ENCODE measurements around the gene TMEM271. TPM values are rescaled to one million over a fixed set of nuclear protein-coding genes. Genes with fewer than 3 reads are reported as not detected.

The TMEM271 gene
- total and polyA plus RNA-seq, 4 donors = not detected

GRCh38 chr4:612052-612748, 36.1 kb upstream of the TMEM271 start:
- no peak overlapping the region for H3K9ac ChIP-seq (ENCODE audit: low read depth in 1 of 2, low read length in 2 of 2)
- 79% methylated on average over 22 of the region's 22 CpGs for WGBS
- no peak for TF ChIP-seq SP1 (IDR thresholded peaks at IDR 0.05)
- no peak for TF ChIP-seq EGR1 (IDR thresholded peaks at IDR 0.05; ENCODE audit: low read depth in 2 of 2)
- TF ChIP-seq, protein P1, sequence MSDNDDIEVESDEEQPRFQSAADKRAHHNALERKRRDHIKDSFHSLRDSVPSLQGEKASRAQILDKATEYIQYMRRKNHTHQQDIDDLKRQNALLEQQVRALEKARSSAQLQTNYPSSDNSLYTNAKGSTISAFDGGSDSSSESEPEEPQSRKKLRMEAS (IDR thresholded peaks at IDR 0.05) = no peak
- TF ChIP-seq NR2F2 (IDR thresholded peaks at IDR 0.05) = no peak
- TF ChIP-seq, protein P2, sequence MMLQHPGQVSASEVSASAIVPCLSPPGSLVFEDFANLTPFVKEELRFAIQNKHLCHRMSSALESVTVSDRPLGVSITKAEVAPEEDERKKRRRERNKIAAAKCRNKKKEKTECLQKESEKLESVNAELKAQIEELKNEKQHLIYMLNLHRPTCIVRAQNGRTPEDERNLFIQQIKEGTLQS (IDR thresholded peaks at IDR 0.05) = no peak
- H3K27me3 ChIP-seq (ENCODE audit: control insufficient read depth in 4 of 4, insufficient read depth in 4 of 4, low read length in 3 of 4) = peaks cover 0 to 4% (median 0%) of the 10 kb centered on the region in 4 donors
- H3K4me3 ChIP-seq (ENCODE audit: low read depth in 1 of 3, low read length in 3 of 3) = no peak overlapping the region
- DNase-seq (ENCODE audit: low spot score) = no peak
- H3K9me3 ChIP-seq (ENCODE audit: control insufficient read depth in 4 of 4, low read length in 3 of 4) = no peaks in the 10 kb centered on the region
- no peaks in the 10 kb centered on the region for H3K4me1 ChIP-seq (ENCODE audit: control insufficient read depth in 4 of 4, insufficient read depth in 4 of 4, low read length in 3 of 4)
- H3K27ac ChIP-seq (ENCODE audit: low read depth in 1 of 2, low read length in 2 of 2) = no peak overlapping the region
- H3K36me3 ChIP-seq (ENCODE audit: control insufficient read depth in 4 of 4, insufficient read depth in 3 of 4, low read depth in 1 of 4, low read length in 3 of 4) = no peaks in the 10 kb centered on the region

DNA sequence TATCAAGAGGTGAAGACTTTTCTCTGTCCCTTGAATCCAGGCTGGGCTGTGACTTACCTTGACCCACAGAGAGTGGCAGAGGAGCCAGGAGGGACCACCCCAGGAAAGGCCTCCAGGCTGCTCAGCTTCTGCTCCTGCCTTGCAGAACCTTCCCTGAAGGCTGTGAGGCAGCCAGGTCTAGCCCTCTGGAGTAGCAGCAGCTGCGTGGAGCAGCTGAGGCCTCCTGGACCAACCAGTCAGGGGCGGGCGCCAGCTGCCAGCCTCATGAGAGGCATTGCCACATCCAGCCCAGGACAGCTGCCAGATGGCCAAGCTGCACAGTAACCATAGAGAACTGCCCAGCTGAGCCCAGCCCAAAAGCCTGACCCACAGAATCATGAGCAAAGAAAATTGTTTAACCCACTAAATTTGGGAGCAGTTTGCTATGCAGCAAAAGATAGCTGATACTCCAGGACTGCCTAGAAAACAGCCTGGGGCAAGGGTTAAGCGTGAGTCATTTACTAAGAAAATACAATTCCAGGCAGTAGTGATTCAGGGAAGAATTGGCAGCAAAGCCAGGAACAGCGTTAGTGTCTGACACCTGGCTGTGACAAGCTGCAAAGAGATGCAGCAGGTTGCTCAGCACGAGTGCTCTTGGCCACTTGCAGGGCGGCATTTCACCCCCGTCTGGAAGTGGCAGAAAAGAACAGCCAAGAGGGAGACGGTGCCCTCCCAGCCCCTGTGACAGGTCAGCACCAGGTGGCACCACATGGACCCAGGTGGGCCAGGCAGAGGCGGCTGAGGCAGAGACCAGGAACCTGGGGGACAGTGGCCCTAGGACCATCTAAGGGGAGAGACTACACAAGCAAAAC, 34.5 kb upstream of the TMEM271 start:
- Histone ChIP-seq H3K27me3 (ENCODE audit: control insufficient read depth in 4 of 4, insufficient read depth in 4 of 4, low read length in 3 of 4) (peaks cover 0 to 6% (median 0%) of the 10 kb centered on the region in 4 donors), H3K36me3 (ENCODE audit: control insufficient read depth in 4 of 4, insufficient read depth in 3 of 4, low read depth in 1 of 4, low read length in 3 of 4) (no peaks in the 10 kb centered on the region), H3K4me3 (ENCODE audit: low read depth in 1 of 3, low read length in 3 of 3) (no peak overlapping the region), H3K9me3 (ENCODE audit: control insufficient read depth in 4 of 4, low read length in 3 of 4) (no peaks in the 10 kb centered on the region), H3K9ac (ENCODE audit: low read depth in 1 of 2, low read length in 2 of 2) (no peak overlapping the region), H3K4me1 (ENCODE audit: control insufficient read depth in 4 of 4, insufficient read depth in 4 of 4, low read length in 3 of 4) (no peaks in the 10 kb centered on the region), H3K27ac (ENCODE audit: low read depth in 1 of 2, low read length in 2 of 2) (no peak overlapping the region)
- 57% methylated on average over 10 of the region's 10 CpGs for WGBS
- TF ChIP-seq FOXA1 (IDR thresholded peaks at IDR 0.05) = no peak
- TF ChIP-seq CTCF (IDR thresholded peaks at IDR 0.05; ENCODE audit: low read depth, low read length, missing input control) = no peak
- TF ChIP-seq, protein P3, sequence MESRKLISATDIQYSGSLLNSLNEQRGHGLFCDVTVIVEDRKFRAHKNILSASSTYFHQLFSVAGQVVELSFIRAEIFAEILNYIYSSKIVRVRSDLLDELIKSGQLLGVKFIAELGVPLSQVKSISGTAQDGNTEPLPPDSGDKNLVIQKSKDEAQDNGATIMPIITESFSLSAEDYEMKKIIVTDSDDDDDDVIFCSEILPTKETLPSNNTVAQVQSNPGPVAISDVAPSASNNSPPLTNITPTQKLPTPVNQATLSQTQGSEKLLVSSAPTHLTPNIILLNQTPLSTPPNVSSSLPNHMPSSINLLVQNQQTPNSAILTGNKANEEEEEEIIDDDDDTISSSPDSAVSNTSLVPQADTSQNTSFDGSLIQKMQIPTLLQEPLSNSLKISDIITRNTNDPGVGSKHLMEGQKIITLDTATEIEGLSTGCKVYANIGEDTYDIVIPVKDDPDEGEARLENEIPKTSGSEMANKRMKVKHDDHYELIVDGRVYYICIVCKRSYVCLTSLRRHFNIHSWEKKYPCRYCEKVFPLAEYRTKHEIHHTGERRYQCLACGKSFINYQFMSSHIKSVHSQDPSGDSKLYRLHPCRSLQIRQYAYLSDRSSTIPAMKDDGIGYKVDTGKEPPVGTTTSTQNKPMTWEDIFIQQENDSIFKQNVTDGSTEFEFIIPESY (IDR thresholded peaks at IDR 0.05) = no peak
- TF ChIP-seq FOXA2 (IDR thresholded peaks at IDR 0.05) = no peak
- no peak for TF ChIP-seq TAF1 (conservative IDR thresholded peaks at IDR 0.05)
- no peak for TF ChIP-seq JUND (IDR thresholded peaks at IDR 0.05)
- TF ChIP-seq, protein P4, sequence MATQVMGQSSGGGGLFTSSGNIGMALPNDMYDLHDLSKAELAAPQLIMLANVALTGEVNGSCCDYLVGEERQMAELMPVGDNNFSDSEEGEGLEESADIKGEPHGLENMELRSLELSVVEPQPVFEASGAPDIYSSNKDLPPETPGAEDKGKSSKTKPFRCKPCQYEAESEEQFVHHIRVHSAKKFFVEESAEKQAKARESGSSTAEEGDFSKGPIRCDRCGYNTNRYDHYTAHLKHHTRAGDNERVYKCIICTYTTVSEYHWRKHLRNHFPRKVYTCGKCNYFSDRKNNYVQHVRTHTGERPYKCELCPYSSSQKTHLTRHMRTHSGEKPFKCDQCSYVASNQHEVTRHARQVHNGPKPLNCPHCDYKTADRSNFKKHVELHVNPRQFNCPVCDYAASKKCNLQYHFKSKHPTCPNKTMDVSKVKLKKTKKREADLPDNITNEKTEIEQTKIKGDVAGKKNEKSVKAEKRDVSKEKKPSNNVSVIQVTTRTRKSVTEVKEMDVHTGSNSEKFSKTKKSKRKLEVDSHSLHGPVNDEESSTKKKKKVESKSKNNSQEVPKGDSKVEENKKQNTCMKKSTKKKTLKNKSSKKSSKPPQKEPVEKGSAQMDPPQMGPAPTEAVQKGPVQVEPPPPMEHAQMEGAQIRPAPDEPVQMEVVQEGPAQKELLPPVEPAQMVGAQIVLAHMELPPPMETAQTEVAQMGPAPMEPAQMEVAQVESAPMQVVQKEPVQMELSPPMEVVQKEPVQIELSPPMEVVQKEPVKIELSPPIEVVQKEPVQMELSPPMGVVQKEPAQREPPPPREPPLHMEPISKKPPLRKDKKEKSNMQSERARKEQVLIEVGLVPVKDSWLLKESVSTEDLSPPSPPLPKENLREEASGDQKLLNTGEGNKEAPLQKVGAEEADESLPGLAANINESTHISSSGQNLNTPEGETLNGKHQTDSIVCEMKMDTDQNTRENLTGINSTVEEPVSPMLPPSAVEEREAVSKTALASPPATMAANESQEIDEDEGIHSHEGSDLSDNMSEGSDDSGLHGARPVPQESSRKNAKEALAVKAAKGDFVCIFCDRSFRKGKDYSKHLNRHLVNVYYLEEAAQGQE (IDR thresholded peaks at IDR 0.05) = no peak
- TF ChIP-seq HNF4A (conservative IDR thresholded peaks at IDR 0.05) = no peak
- no peak for TF ChIP-seq YY1 (IDR thresholded peaks at IDR 0.05)
- no peak for TF ChIP-seq GABPA (IDR thresholded peaks at IDR 0.05 in 1 of 2, conservative IDR thresholded peaks at IDR 0.05 in 1 of 2)
- no peak for DNase-seq (ENCODE audit: low spot score)

Measured in liver (tissue), 9 donors.